ENCODE results near the gene UTP4. TPM values are rescaled to one million over a fixed set of nuclear protein-coding genes. Genes with fewer than 3 reads are reported as not detected.
A peak's percentile ranks its signal among the peaks of the same experiment; 100 is the strongest.

The UTP4 gene
- total RNA-seq, 4 donors from 2014 or later, result 13.3 to 22.0 (median 15.0) TPM

- TF ChIP-seq POLR2A (IDR thresholded peaks at IDR 0.05) (no peak), CTCF (IDR thresholded peaks at IDR 0.05) (no peak)
- DNase-seq (ENCODE audit: low spot score in 2 of 2), result no peak
- H3K4me3 ChIP-seq (ENCODE audit: low read depth, poor library complexity, severe bottlenecking), result no peak overlapping the region
- 94 to 95% methylated on average over 48 of the region's 48 CpGs for WGBS, 2 donors
- intact Hi-C loops (cut with DNase I; ENCODE audit: low total_unique reads), result no loop called here
These were observed 22.8 kb upstream of the UTP4 start for GRCh38 chr16:69109486-69110270.

- TF ChIP-seq CTCF (IDR thresholded peaks at IDR 0.05) (no peak), POLR2A (IDR thresholded peaks at IDR 0.05) (no peak)
- WGBS, 2 donors, result 92 to 96% methylated on average over 7 of the region's 7 CpGs
- DNase-seq (ENCODE audit: low spot score in 2 of 2), result no peak
- no peak overlapping the region for H3K4me3 ChIP-seq (ENCODE audit: low read depth, poor library complexity, severe bottlenecking)
- intact Hi-C loops (cut with DNase I; ENCODE audit: low total_unique reads), result no loop called here
These were observed 22.0 kb upstream of the UTP4 start for GRCh38 chr16:69110406-69110805.

GRCh38 chr16:69111216-69111875, 21.1 kb upstream of the UTP4 start:
- intact Hi-C loops (cut with DNase I; ENCODE audit: low total_unique reads), result no loop called here
- TF ChIP-seq POLR2A (IDR thresholded peaks at IDR 0.05) (no peak), CTCF (IDR thresholded peaks at IDR 0.05) (no peak)
- WGBS, 2 donors, result 81 to 87% methylated on average over 6 of the region's 6 CpGs
- no peak for DNase-seq (ENCODE audit: low spot score in 2 of 2)
- H3K4me3 ChIP-seq (ENCODE audit: low read depth, poor library complexity, severe bottlenecking), result no peak overlapping the region

- 55 to 72% methylated on average over 5 of the region's 5 CpGs for WGBS, 2 donors
- no peak for DNase-seq (ENCODE audit: low spot score in 2 of 2)
- intact Hi-C loops (cut with DNase I; ENCODE audit: low total_unique reads), result no loop called here
- TF ChIP-seq CTCF (IDR thresholded peaks at IDR 0.05) (no peak), POLR2A (IDR thresholded peaks at IDR 0.05) (no peak)
- no peak overlapping the region for H3K4me3 ChIP-seq (ENCODE audit: low read depth, poor library complexity, severe bottlenecking)
These were observed 20.6 kb upstream of the UTP4 start for GRCh38 chr16:69111876-69112230.

- intact Hi-C loops (cut with DNase I; ENCODE audit: low total_unique reads), result no loop called here
These were observed 19.9 kb upstream of the UTP4 start for GRCh38 chr16:69112285-69113129.

GRCh38 chr16:69113216-69113615, 19.2 kb upstream of the UTP4 start:
- DNase-seq (ENCODE audit: low spot score in 2 of 2), result peak in 1 of 2 donors; percentile 45
- no peak overlapping the region for H3K4me3 ChIP-seq (ENCODE audit: low read depth, poor library complexity, severe bottlenecking)
- intact Hi-C loops (cut with DNase I; ENCODE audit: low total_unique reads), result no loop called here
- WGBS, 2 donors, result 93 to 96% methylated on average over 7 of the region's 7 CpGs
- no peak for TF ChIP-seq CTCF (IDR thresholded peaks at IDR 0.05)
- TF ChIP-seq POLR2A (IDR thresholded peaks at IDR 0.05), result no peak

More at GRCh38 chr16:69112285-69113129, 19.9 kb upstream of the UTP4 start:
- no peak for TF ChIP-seq POLR2A (IDR thresholded peaks at IDR 0.05)
- 46 to 70% methylated on average over 6 of the region's 6 CpGs for WGBS, 2 donors
- no peak overlapping the region for H3K4me3 ChIP-seq (ENCODE audit: low read depth, poor library complexity, severe bottlenecking)
- peak in 1 of 2 donors; percentile 82 for DNase-seq (ENCODE audit: low spot score in 2 of 2)

Measured in lower leg skin (tissue), 4 donors.